ENCODE results near the gene OR9Q1.

The OR9Q1 gene

GRCh38 chr11:58024601-58025091, 965 bp downstream of the OR9Q1 start:
- no peak for TF ChIP-seq CTCF (IDR thresholded peaks at IDR 0.05; ENCODE audit: low read depth, low read length)

GRCh38 chr11:58027341-58027740, 3.7 kb downstream of the OR9Q1 start:
- H3K27me3 ChIP-seq = no peaks in the 10 kb centered on the region
- H3K4me1 ChIP-seq = no peaks in the 10 kb centered on the region
- no peaks in the 10 kb centered on the region for H3K36me3 ChIP-seq
- DNase-seq = no peak
- no peaks in the 10 kb centered on the region for H3K9me3 ChIP-seq
- no peak for TF ChIP-seq CTCF (IDR thresholded peaks at IDR 0.05; ENCODE audit: low read depth, low read length)
- H3K4me3 ChIP-seq (ENCODE audit: low read depth, low read length) = no peak overlapping the region

More at GRCh38 chr11:58024601-58025091, 965 bp downstream of the OR9Q1 start:
- DNase-seq = no peak
- H3K27me3 ChIP-seq = no peaks in the 10 kb centered on the region
- H3K4me1 ChIP-seq = no peaks in the 10 kb centered on the region
- no peaks in the 10 kb centered on the region for H3K9me3 ChIP-seq
- H3K4me3 ChIP-seq (ENCODE audit: low read depth, low read length) = no peak overlapping the region
- no peaks in the 10 kb centered on the region for H3K36me3 ChIP-seq

GRCh38 chr11:58028687-58029411, 5.2 kb downstream of the OR9Q1 start:
- H3K27me3 ChIP-seq = no peaks in the 10 kb centered on the region
- no peaks in the 10 kb centered on the region for H3K36me3 ChIP-seq
- H3K4me1 ChIP-seq = no peaks in the 10 kb centered on the region
- H3K4me3 ChIP-seq (ENCODE audit: low read depth, low read length) = no peak overlapping the region
- no peaks in the 10 kb centered on the region for H3K9me3 ChIP-seq
- DNase-seq = no peak
- TF ChIP-seq CTCF (IDR thresholded peaks at IDR 0.05; ENCODE audit: low read depth, low read length) = no peak

GRCh38 chr11:58030653-58031052, 7.0 kb downstream of the OR9Q1 start, which contains the start of gene OR6Q1:
OR6Q1 (plus strand) TSS chr11:58030953; CDS start chr11:58030953, 0 bp downstream.
- no peaks in the 10 kb centered on the region for H3K9me3 ChIP-seq
- H3K4me3 ChIP-seq (ENCODE audit: low read depth, low read length) = no peak within 1 kb of the TSS
- H3K27me3 ChIP-seq = no peaks in the 10 kb centered on the region
- DNase-seq = no peak
- H3K4me1 ChIP-seq = no peaks in the 10 kb centered on the region
- no peak for TF ChIP-seq CTCF (IDR thresholded peaks at IDR 0.05; ENCODE audit: low read depth, low read length)
- H3K36me3 ChIP-seq = no peaks in the 10 kb centered on the region

GRCh38 chr11:58034471-58034870, 10.8 kb downstream of the OR9Q1 start:
- H3K4me3 ChIP-seq (ENCODE audit: low read depth, low read length) = no peak overlapping the region
- no peaks in the 10 kb centered on the region for H3K4me1 ChIP-seq
- DNase-seq = no peak
- H3K9me3 ChIP-seq = no peaks in the 10 kb centered on the region
- no peaks in the 10 kb centered on the region for H3K36me3 ChIP-seq
- no peaks in the 10 kb centered on the region for H3K27me3 ChIP-seq
- TF ChIP-seq CTCF (IDR thresholded peaks at IDR 0.05; ENCODE audit: low read depth, low read length) = no peak

- Histone ChIP-seq H3K4me3 (ENCODE audit: low read depth, low read length) (no peak overlapping the region), H3K27me3 (no peaks in the 10 kb centered on the region), H3K9me3 (no peaks in the 10 kb centered on the region), H3K36me3 (no peaks in the 10 kb centered on the region), H3K4me1 (no peaks in the 10 kb centered on the region)
- DNase-seq = no peak
- no peak for TF ChIP-seq CTCF (IDR thresholded peaks at IDR 0.05; ENCODE audit: low read depth, low read length)
These were observed 15.9 kb downstream of the OR9Q1 start for GRCh38 chr11:58039589-58039988.
